OCI-LY1 (cell line): ENCODE measurements around the gene CABYR.

Source experiments
- H2AFZ ChIP-seq: fragments of 200-600 bp; sonication (generic), shearing (Covaris generic); 2 replicates; pipeline ENCODE4 v1.6.0; 2014; ENCODE audit warnings: antibody characterized with exemption, mild to moderate bottlenecking, low read length
- H3F3A ChIP-seq: fragments of 200-600 bp; sonication (generic), shearing (Covaris generic); 2 replicates; pipeline ENCODE4 v1.6.0; 2014; ENCODE audit warnings: mild to moderate bottlenecking, antibody characterized with exemption, low read length, moderate library complexity; ENCODE audit not compliant: insufficient read depth
- H3K27ac ChIP-seq: fragments of 200-600 bp; sonication (generic); 2 replicates; pipeline ENCODE4 v1.5.1; 2014; ENCODE audit warnings: low read length, mixed run types, mild to moderate bottlenecking, low read depth; ENCODE audit not compliant: poor library complexity, severe bottlenecking
- H3K27me3 ChIP-seq: fragments of 200-600 bp; sonication (generic); 2 replicates; pipeline ENCODE4 v1.6.0; 2014; ENCODE audit warnings: antibody characterized with exemption, mild to moderate bottlenecking, low read length, moderate library complexity; ENCODE audit not compliant: insufficient read depth
- H3K36me3 ChIP-seq: fragments of 200-600 bp; sonication (generic); 2 replicates; pipeline ENCODE4 v1.6.1; 2014; ENCODE audit warnings: mild to moderate bottlenecking, antibody characterized with exemption, low read length, moderate library complexity, mixed read lengths; ENCODE audit not compliant: insufficient read depth
- H3K4me1 ChIP-seq: fragments of 200-600 bp; sonication (generic); 2 replicates; pipeline ENCODE4 v1.5.1; 2014; ENCODE audit warnings: mild to moderate bottlenecking, low read length, moderate library complexity; ENCODE audit not compliant: insufficient read depth, severe bottlenecking
- H3K4me2 ChIP-seq: fragments of 200-600 bp; sonication (generic), shearing (Covaris generic); 2 replicates; pipeline ENCODE4 v1.6.1; 2014; ENCODE audit warnings: low read length
- H3K4me3 ChIP-seq: fragments of 200-600 bp; sonication (generic); 2 replicates; pipeline ENCODE4 v1.5.1; 2014; ENCODE audit warnings: low read length, low read depth, mild to moderate bottlenecking, mixed read lengths; ENCODE audit not compliant: poor library complexity, severe bottlenecking
- H3K79me2 ChIP-seq: fragments of 200-600 bp; shearing (Covaris generic); 2 replicates; pipeline ENCODE4 v1.6.1; 2016; ENCODE audit warnings: mixed run types, low read length, mixed read lengths; ENCODE audit not compliant: insufficient read depth
- H3K9ac ChIP-seq: fragments of 200-600 bp; sonication (generic), shearing (Covaris generic); 2 replicates; pipeline ENCODE4 v1.6.1; 2014; ENCODE audit warnings: mild to moderate bottlenecking, low read length, mixed read lengths
- H3K9me2 ChIP-seq: fragments of 200-600 bp; sonication (generic), shearing (Covaris generic); 2 replicates; pipeline ENCODE4 v1.6.1; 2014; ENCODE audit warnings: low read depth, mild to moderate bottlenecking, low read length, mixed read lengths
- H3K9me3 ChIP-seq: fragments of 200-600 bp; shearing (Covaris generic); 2 replicates; pipeline ENCODE4 v1.6.1; 2014; ENCODE audit warnings: low read length, mixed read lengths
- H4K20me1 ChIP-seq: fragments of 200-600 bp; sonication (generic), shearing (Covaris generic); 2 replicates; pipeline ENCODE4 v1.6.0; 2016; ENCODE audit warnings: mild to moderate bottlenecking, low read length; ENCODE audit not compliant: insufficient read depth
- EZH2 ChIP-seq: fragments of 200-600 bp; sonication (generic), shearing (Covaris generic); IDR thresholded peaks from 2 replicates; pipeline ENCODE4 v1.8.0; 2017; ENCODE audit warnings: borderline replicate concordance, mixed run types, mild to moderate bottlenecking, antibody characterized with exemption, low read length, moderate library complexity, mixed read lengths
- TF ChIP-seq, protein P1 (sequence below): fragments of 200-600 bp; sonication (generic), shearing (Covaris generic); IDR thresholded peaks from 2 replicates; pipeline ENCODE4 v1.5.1; 2017; ENCODE audit warnings: mild to moderate bottlenecking, antibody characterized with exemption, low read length, moderate library complexity, mixed read lengths

The CABYR gene

DNA sequence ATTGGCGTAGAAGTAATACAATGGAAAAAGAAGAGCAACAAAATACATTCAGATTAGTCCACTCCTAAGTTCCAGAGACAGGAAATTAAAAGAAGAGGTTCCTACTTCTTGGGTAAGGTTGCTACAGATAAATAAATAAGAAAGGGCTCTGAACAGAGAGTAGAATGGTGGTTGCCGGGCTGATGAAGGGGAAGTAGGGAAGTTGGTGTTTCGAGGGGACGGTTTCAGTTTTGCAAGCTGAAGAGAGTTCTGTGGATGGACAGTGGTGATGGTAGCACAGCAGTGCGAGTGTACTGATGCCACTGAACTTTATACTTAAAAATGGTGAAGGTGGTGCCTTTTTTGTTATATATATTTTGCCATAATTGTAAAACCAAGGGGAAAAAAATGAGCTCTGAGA, 48.2 kb downstream of the CABYR start:
- Histone ChIP-seq H3K4me2 (no peak overlapping the region), H3K4me1 (no peaks in the 10 kb centered on the region), H3K9me3 (no peaks in the 10 kb centered on the region), H4K20me1 (no peaks in the 10 kb centered on the region), H3K4me3 (no peak overlapping the region), H2AFZ (no peak overlapping the region), H3K9me2 (no peaks in the 10 kb centered on the region), H3K9ac (no peak overlapping the region), H3K27ac (no peak overlapping the region), H3F3A (no peaks in the 10 kb centered on the region), H3K36me3 (no peaks in the 10 kb centered on the region), H3K27me3 (no peaks in the 10 kb centered on the region), H3K79me2 (no peaks in the 10 kb centered on the region)
- TF ChIP-seq, protein P1, sequence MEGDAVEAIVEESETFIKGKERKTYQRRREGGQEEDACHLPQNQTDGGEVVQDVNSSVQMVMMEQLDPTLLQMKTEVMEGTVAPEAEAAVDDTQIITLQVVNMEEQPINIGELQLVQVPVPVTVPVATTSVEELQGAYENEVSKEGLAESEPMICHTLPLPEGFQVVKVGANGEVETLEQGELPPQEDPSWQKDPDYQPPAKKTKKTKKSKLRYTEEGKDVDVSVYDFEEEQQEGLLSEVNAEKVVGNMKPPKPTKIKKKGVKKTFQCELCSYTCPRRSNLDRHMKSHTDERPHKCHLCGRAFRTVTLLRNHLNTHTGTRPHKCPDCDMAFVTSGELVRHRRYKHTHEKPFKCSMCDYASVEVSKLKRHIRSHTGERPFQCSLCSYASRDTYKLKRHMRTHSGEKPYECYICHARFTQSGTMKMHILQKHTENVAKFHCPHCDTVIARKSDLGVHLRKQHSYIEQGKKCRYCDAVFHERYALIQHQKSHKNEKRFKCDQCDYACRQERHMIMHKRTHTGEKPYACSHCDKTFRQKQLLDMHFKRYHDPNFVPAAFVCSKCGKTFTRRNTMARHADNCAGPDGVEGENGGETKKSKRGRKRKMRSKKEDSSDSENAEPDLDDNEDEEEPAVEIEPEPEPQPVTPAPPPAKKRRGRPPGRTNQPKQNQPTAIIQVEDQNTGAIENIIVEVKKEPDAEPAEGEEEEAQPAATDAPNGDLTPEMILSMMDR: no peak
- TF ChIP-seq EZH2: no peak

DNA sequence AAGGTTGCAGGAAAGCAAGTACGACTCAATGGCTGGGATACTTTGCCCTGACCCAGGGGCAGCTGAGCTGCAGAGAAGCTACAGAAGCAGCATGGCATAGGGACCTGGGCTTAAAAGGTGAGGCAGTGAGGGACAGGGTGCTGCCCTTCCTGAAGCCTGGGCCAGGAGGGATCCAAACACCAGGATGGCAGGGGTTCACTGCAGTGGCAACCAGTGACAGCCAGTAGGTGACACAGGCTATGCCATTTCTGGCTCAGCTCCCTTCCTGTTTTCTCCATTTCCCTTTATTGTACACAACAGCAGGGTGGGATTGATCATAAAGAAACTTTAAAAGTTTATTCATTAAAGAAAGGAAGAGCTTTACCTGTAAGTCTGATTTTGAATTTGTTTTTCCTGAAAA, 48.8 kb downstream of the CABYR start:
- Histone ChIP-seq H3K9ac (no peak overlapping the region), H3F3A (no peaks in the 10 kb centered on the region), H3K27ac (no peak overlapping the region), H2AFZ (no peak overlapping the region), H3K36me3 (no peaks in the 10 kb centered on the region), H4K20me1 (no peaks in the 10 kb centered on the region), H3K9me3 (no peaks in the 10 kb centered on the region), H3K4me2 (no peak overlapping the region), H3K79me2 (no peaks in the 10 kb centered on the region), H3K9me2 (no peaks in the 10 kb centered on the region), H3K4me1 (no peaks in the 10 kb centered on the region), H3K27me3 (no peaks in the 10 kb centered on the region), H3K4me3 (no peak overlapping the region)
- no peak for TF ChIP-seq EZH2
- TF ChIP-seq, protein P1: no peak

DNA sequence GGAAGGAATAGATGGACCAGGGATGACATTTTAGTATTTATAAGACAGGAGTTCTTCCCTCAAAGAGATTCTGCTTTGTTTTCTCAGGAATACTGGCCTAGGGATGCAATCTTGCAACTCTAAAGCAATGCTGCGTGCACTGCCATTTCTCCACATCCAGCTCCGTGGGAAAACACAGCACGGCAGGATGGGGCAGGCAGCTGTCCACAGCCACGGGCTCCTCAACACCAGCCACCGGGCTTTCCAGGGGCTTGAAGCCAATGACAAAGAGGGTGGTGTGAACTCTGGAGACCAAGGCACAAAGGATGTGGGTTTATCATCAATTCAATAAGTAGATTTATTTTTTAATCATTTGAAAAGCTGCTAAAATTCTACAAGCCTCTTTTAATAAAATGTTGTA, 49.3 kb downstream of the CABYR start:
- Histone ChIP-seq H3K27me3 (no peaks in the 10 kb centered on the region), H3K79me2 (no peaks in the 10 kb centered on the region), H3F3A (no peaks in the 10 kb centered on the region), H2AFZ (no peak overlapping the region), H4K20me1 (no peaks in the 10 kb centered on the region), H3K4me3 (no peak overlapping the region), H3K9me3 (no peaks in the 10 kb centered on the region), H3K9me2 (no peaks in the 10 kb centered on the region), H3K27ac (no peak overlapping the region), H3K9ac (no peak overlapping the region), H3K4me1 (no peaks in the 10 kb centered on the region), H3K4me2 (no peak overlapping the region), H3K36me3 (no peaks in the 10 kb centered on the region)
- TF ChIP-seq, protein P1: no peak
- TF ChIP-seq EZH2: no peak
